GM12864 (cell line): ENCODE results near the gene ADNP2.

Experiments used
- DNase-seq: peaks from one replicate; pipeline ENCODE4 v3.0.0-alpha.2; 2011; ENCODE audit warnings: low read depth
- H3K4me3 ChIP-seq: 2 replicates; pipeline ENCODE4 v1.5.1; 2011; ENCODE audit warnings: mild to moderate bottlenecking, low read depth, low read length, control low read depth
- CTCF ChIP-seq: IDR thresholded peaks from 2 replicates; pipeline ENCODE4 v1.5.1; 2011; ENCODE audit warnings: low read depth, mild to moderate bottlenecking, moderate library complexity, low read length, control low read depth, inconsistent platforms; ENCODE audit errors: missing control alignments

The ADNP2 gene

GRCh38 chr18:80145196-80145804 is 36.2 kb downstream of the ADNP2 start:
- DNase-seq, result no peak
- H3K4me3 ChIP-seq, result no peak overlapping the region
- TF ChIP-seq CTCF, result no peak

- no peak for TF ChIP-seq CTCF
- DNase-seq, result no peak
- H3K4me3 ChIP-seq, result peak overlapping the region; percentile 64
Measured at GRCh38 chr18:80147037-80147417, 38.0 kb downstream of the ADNP2 start.

- TF ChIP-seq CTCF, result no peak
- peak overlapping the region; percentile 64 for H3K4me3 ChIP-seq
- peak; percentile 41 for DNase-seq
Measured at GRCh38 chr18:80147418-80148325, 38.6 kb downstream of the ADNP2 start.

GRCh38 chr18:80148326-80149199 is 39.5 kb downstream of the ADNP2 start:
- DNase-seq, result no peak
- peak overlapping the region; percentile 64 for H3K4me3 ChIP-seq
- TF ChIP-seq CTCF, result no peak

GRCh38 chr18:80149667-80150066 is 40.6 kb downstream of the ADNP2 start:
- H3K4me3 ChIP-seq, result no peak overlapping the region
- DNase-seq, result no peak
- TF ChIP-seq CTCF, result no peak

GRCh38 chr18:80154293-80154692 is 45.2 kb downstream of the ADNP2 start:
- peak; percentile 73 for TF ChIP-seq CTCF
- peak; percentile 49 for DNase-seq
- no peak overlapping the region for H3K4me3 ChIP-seq
